GM19238 (cell line): ENCODE measurements around the gene KIAA0319L.

Experiments
- DNase-seq: peaks from one replicate; pipeline ENCODE4 v3.0.0; 2011; ENCODE audit warnings: low spot score; ENCODE audit not compliant: insufficient read length

KIAA0319L gene

DNA sequence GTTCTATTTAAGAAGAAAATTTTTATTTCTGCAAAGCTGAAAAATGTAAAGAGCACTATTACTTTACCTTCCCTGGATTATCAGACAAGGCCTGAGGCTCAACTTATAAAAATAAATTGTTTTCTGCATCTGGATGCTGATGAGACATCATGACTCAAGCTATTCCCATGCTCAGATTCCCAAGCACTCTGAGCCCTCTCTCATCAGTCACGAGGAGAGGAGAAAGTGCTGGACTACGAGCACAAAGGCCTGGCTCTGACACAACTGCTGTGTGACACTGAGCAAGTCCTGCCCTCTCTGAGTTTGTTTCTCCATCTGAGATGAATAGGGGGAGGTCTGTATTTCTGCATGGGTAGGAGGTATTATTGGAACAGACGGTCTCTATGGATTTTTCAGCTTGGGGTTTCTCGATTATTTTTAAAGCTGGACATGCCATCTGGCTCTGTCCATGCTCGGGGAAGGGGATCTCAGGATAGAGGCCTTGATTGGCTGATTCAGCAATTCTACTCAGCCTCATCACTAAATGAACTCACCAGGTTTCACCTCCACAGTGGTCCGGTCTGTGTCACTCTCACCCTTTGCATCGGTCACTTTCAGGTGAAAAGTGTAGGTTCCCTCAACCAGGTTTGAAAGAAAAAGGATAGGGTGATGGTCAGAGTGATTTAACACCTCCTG is 107.7 kb downstream of the KIAA0319L start:
- no peak for DNase-seq

GRCh38 chr1:35448344-35448801 is 108.8 kb downstream of the KIAA0319L start:
- no peak for DNase-seq

GRCh38 chr1:35447278-35447677 is 109.9 kb downstream of the KIAA0319L start:
- no peak for DNase-seq

GRCh38 chr1:35444519-35444774 is 112.8 kb downstream of the KIAA0319L start:
- no peak for DNase-seq

GRCh38 chr1:35443768-35444518 is 113.3 kb downstream of the KIAA0319L start:
- DNase-seq: no peak

GRCh38 chr1:35442734-35443133 is 114.5 kb downstream of the KIAA0319L start:
- no peak for DNase-seq

- no peak for DNase-seq
Measured at GRCh38 chr1:35441926-35442579, 115.2 kb downstream of the KIAA0319L start.

DNA sequence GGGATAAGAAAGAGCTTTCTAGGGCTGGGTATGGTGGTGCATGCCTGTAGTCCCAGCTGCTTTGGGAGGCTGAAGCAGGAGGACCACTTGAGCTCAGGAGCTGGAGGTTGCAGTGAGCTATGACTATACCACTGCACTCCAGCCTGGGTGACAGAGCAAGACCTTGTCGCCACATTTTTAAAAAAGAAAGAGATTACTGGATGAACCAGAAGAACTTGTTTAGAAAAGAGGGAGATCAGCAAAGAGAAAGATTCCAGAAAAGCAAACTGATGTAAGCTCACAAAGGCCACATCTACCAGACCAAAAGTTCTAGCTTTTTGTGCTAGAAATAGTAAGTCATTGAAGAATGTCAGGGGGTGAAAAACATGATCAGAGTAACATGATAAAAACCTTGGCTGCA is 117.6 kb downstream of the KIAA0319L start:
- no peak for DNase-seq

- no peak for DNase-seq
Measured at GRCh38 chr1:35437200-35437599, 120.0 kb downstream of the KIAA0319L start.

DNA sequence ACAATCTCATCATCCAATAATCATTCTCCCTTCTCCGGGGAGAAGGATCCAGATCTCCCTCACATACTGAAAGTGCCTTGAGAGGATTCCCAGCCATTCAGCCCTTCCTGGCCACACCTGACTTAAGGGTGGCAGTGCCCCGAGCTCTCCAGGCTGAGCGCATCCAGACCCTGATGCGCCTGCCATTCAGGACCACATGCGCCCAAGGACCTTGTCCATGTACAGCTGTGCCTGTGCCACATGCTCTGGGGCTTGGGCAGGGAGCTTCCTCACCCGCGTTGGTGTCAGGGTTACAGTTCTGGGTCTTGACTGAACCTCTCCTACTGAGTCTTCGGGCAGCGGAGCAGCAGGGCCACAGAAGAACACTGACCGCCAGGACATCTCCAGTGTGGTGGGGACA is 121.1 kb downstream of the KIAA0319L start:
- DNase-seq: no peak

DNA sequence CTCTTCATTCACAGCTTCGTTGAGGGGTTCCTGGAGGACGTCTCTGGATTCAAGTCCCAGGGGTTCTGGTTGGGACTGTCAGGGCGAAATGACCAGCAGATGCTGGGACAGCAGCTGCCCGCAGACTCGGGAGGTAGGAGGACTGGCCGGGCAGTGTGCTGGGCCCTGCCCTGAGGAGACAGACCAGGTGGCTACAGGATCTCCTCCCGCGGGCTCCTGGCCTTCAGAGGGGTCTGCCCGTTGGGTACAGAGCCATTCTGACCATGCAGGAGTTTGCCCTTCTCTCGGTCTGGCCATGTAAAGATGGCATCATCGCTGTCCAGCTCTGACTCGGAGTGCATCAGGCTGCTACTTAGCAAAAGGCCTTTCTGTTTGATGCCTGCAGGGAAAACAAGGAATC is 122.5 kb downstream of the KIAA0319L start:
- DNase-seq: no peak

- DNase-seq: no peak
Measured at GRCh38 chr1:35433714-35434113, 123.5 kb downstream of the KIAA0319L start.

DNA sequence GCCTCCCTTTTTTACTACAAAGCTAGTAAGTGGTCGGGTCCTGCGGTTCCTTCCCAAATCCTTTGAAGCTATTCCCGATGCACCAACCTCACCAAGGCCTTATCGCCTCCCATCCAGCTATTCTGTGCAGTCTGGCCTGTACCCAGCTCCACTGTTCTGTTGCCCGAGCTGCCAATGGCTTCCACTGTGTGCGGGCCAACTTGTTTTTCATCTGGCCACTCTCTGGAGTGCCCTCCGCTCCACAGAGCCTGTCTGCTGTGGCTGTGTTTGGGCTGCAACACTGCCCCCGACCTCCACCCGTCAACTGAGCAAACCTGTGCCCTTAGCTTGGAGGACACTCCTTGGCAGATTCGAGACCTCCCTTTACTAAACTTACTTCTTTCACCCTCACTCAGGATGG is 125.0 kb downstream of the KIAA0319L start:
- no peak for DNase-seq

GRCh38 chr1:35431173-35431599 is 126.0 kb downstream of the KIAA0319L start:
- no peak for DNase-seq

GRCh38 chr1:35430762-35431161 is 126.4 kb downstream of the KIAA0319L start:
- DNase-seq: no peak

- no peak for DNase-seq
Measured at GRCh38 chr1:35428360-35428759, 128.8 kb downstream of the KIAA0319L start.

DNA sequence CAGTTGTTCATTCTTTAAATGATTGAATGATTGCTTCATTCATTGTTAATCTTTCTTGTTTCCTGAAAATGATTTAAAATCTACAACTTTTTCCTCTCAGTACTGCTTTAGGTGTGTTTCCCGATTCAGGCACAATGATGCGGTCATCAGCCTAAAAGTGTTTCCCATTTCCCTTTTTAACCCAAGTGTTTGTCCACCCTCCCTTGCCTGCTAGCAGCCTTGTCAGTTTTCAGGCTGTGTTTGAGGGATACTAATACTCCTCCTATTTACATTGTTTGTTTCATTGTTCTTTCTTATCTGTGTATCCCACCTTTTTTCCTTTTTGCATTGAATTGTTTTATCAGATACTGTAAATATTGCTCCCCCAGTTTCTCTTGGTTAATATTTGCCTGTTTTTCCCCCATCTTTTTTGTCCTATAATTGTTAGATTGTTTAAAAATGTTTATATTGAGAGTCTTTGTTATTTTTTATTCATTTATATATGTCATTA is 131.1 kb downstream of the KIAA0319L start:
- no peak for DNase-seq

DNA sequence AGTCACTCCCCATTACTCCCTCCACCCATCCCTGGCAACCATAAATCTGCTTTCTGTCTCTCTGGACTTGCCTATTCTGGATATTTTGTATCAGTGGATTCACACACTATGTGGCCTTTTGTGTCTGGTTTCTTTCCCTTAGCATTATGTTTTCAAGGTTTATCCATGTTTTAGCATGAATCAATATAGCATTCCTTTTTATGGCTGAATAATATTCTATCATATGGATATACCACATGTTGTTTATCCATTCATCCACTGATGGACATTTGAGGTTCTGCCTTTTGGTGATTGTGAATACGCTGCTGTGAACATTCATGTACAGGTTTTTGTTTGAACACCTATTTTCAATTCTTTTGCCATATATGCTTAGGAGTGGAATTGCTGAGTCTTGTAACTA is 148.3 kb downstream of the KIAA0319L start:
- no peak for DNase-seq

DNA sequence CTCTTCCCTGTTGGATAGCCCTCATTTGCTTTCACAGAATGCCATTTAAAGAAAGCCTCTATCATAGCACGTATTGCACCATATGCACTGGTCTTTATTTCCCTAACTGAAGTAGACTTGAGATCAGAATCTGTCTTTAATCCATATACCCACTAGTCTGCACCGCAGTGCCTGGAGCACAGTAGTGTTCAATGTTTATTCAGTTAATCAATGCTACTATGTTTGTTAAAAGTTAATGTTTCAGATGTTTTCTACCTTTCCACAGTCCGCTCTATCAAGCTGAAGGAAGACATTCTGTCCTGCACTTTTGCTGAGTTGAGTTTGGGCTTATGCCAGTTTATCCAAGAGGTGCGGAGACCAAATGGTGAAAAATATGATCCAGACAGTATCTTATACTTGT is 149.5 kb downstream of the KIAA0319L start:
- DNase-seq: no peak

DNA sequence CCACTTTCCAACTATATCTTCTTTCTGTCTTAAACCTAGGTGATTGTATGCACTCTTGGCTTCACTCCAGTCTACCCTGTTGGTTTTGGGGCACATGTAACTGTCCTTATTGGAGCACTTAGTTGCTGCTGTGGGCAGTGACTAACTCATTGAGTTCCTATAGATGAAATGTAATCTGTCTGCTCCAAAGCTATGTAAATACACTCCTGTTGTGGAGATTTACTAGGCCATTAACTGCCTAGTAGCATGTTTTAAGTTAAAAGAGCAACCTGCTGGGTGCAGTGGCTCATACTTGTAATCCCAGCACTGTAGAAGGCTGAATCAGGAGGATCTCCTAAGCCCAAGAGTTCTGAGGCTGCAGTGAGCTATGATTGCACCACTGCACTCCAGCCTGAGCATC is 151.1 kb downstream of the KIAA0319L start:
- DNase-seq: no peak

DNA sequence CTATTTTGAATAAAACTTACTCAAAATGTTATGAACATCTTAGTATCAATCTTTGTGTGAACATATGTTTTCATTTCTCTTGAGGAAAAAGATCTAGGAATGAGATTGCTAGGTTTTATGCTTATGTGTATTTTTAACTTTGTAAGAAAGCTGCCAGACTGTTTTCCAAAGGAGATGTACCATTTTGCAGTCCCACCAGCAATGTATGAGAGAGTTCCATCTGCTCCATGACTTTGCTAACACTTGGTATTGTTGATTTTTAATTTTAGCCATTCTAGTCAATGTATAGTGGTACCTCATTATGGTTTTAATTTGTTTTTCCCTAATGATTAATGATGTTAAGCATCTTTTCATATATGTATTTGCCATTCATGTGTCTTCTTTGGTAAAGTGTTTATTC is 156.2 kb downstream of the KIAA0319L start:
- no peak for DNase-seq

GRCh38 chr1:35398739-35399138 is 158.5 kb downstream of the KIAA0319L start:
- DNase-seq: no peak

DNA sequence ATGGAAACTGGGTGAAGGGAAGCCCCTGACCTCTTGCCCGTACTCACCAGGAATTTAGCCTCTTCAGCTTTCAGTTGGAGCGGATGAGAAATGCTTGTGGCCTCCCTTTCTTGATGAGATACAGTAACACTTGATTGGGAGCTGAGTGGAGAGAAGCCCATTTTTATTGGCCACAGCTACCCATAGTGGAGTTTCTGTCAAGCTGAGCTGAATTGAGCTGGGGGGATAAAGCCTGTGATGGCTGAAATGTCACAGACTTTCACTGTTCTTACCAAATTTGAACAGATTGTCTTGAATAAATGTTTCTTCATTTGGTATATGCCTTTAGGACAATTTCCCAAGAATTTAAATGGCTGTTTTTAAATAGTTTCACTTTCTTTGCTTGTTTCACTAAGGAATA is 162.8 kb downstream of the KIAA0319L start:
- no peak for DNase-seq
